PFSK-1 (cell line): ENCODE measurements around the gene CPHXL.

Experiments
- FOXP2 ChIP-seq: optimal IDR thresholded peaks from 2 replicates; pipeline ENCODE3; 2011; ENCODE audit warnings: borderline replicate concordance, control low read depth, inconsistent platforms; ENCODE audit not compliant: insufficient read depth; ENCODE audit errors: extremely low read length, extremely low read depth
- POLR2AphosphoS5 ChIP-seq: IDR thresholded peaks from 2 replicates; pipeline ENCODE4 v1.6.1; 2012; ENCODE audit warnings: low read depth, mild to moderate bottlenecking, control low read depth, low read length, moderate library complexity
- SIN3A ChIP-seq: IDR thresholded peaks from 2 replicates; pipeline ENCODE4 v1.6.1; 2012; ENCODE audit warnings: mild to moderate bottlenecking, low read length, moderate library complexity, borderline replicate concordance; ENCODE audit not compliant: insufficient read depth
- TAF1 ChIP-seq: IDR thresholded peaks from 2 replicates; pipeline ENCODE4 v1.6.1; 2012; ENCODE audit warnings: low read length, control low read depth, borderline replicate concordance; ENCODE audit not compliant: insufficient read depth
- TF ChIP-seq, protein P1 (sequence below), 2 experiments: IDR thresholded peaks; 2 replicates each; pipeline versions ENCODE4 v1.6.1 to v1.8.0; 2011 to 2012; ENCODE audit warnings: low read depth in 2 of 2, low read length in 2 of 2, control low read depth in 1 of 2, inconsistent platforms in 1 of 2, mild to moderate bottlenecking in 1 of 2, moderate library complexity in 1 of 2; ENCODE audit not compliant: insufficient read depth in 1 of 2

The CPHXL gene

DNA sequence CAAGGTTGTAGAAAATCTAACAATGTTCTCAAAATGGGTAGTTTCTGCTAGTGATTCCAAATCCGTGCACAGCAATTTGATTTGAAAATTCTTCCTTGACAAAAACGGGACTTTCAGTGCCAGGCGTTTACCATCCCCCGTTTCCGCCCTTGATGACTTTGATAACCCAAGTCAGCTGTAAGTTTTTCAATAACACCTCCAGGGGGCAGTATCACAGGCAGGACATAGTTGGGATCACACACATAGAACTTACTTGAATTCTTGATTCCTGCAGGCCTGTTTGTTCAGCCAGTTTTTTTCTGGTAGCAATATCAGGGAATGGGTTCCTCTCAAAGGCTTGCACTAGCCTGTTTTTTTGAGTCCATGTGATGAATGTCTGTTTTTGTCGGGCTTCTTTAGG is 30.6 kb downstream of the CPHXL start:
- no peak for TF ChIP-seq FOXP2
- TF ChIP-seq, protein P1, sequence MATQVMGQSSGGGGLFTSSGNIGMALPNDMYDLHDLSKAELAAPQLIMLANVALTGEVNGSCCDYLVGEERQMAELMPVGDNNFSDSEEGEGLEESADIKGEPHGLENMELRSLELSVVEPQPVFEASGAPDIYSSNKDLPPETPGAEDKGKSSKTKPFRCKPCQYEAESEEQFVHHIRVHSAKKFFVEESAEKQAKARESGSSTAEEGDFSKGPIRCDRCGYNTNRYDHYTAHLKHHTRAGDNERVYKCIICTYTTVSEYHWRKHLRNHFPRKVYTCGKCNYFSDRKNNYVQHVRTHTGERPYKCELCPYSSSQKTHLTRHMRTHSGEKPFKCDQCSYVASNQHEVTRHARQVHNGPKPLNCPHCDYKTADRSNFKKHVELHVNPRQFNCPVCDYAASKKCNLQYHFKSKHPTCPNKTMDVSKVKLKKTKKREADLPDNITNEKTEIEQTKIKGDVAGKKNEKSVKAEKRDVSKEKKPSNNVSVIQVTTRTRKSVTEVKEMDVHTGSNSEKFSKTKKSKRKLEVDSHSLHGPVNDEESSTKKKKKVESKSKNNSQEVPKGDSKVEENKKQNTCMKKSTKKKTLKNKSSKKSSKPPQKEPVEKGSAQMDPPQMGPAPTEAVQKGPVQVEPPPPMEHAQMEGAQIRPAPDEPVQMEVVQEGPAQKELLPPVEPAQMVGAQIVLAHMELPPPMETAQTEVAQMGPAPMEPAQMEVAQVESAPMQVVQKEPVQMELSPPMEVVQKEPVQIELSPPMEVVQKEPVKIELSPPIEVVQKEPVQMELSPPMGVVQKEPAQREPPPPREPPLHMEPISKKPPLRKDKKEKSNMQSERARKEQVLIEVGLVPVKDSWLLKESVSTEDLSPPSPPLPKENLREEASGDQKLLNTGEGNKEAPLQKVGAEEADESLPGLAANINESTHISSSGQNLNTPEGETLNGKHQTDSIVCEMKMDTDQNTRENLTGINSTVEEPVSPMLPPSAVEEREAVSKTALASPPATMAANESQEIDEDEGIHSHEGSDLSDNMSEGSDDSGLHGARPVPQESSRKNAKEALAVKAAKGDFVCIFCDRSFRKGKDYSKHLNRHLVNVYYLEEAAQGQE (IDR thresholded peaks at IDR 0.05; ENCODE audit: insufficient read depth in 1 of 2, low read depth in 2 of 2, low read length in 2 of 2) = no peak
- TF ChIP-seq POLR2AphosphoS5 = no peak
- TF ChIP-seq SIN3A = no peak

DNA sequence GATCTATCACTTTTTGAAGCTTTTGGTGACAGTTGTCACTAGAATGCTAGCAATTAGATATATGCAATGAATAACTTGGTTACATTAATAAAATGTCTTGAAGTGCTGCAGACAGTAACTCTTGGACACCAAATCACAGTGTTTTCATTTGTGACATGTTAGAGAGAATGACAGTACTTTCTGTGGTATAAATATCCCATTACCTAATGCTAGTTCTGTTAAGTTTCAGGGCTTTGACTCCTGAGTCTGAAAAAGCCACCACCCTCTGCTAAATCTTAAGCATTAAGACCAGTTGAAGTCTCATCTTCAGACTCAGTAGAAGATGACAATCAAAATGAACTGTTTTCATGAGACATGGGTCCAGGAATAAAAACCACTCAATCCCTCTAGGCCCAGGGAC is 38.9 kb downstream of the CPHXL start:
- TF ChIP-seq, protein P1 (IDR thresholded peaks at IDR 0.05; ENCODE audit: insufficient read depth in 1 of 2, low read depth in 2 of 2, low read length in 2 of 2) = no peak
- no peak for TF ChIP-seq SIN3A
- TF ChIP-seq FOXP2 = no peak

DNA sequence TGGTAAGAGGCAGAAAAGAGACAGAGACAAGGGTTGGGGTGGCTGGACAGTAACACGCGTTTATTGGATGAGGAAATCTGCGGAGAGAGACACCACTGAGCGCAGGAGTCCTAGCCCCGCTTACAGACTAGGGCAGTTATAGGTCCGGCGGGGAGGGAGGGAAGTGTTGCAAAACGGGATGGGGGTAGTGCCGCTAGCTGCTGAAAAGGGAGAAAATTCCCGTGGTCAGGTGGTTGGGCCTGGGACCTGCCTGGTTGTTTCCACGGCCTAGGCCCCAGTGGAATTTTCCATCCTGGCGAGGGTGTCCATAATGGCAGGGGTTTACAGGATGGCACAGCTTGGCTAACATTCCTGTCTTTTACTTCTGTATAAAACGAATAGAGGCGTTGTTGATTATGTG is 44.0 kb downstream of the CPHXL start:
- TF ChIP-seq TAF1 (no peak), POLR2AphosphoS5 (no peak), SIN3A (no peak), FOXP2 (no peak)
- TF ChIP-seq, protein P1 (IDR thresholded peaks at IDR 0.05; ENCODE audit: insufficient read depth in 1 of 2, low read depth in 2 of 2, low read length in 2 of 2) = no peak

DNA sequence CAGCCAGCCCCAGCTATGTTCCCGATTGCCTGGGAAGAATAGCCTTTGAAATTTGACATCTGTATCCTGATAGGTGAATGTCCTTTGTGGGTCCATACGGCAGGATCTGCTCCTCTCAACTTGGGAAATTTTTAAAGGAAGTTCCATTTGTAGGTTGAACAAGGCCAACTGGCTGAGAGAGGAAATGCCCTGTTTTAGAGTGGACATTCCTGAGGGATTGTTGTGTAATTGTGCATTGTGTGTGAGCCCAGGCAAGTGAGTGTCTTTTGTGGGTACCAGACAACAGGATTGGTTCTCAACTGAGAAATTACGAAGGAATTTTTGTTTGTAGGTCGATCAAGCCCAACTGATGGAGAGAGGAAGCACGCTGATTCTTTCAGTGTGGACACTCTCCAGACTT is 46.9 kb downstream of the CPHXL start:
- TF ChIP-seq FOXP2 = no peak
- TF ChIP-seq POLR2AphosphoS5 = no peak
- no peak for TF ChIP-seq SIN3A
- TF ChIP-seq, protein P1 (IDR thresholded peaks at IDR 0.05; ENCODE audit: insufficient read depth in 1 of 2, low read depth in 2 of 2, low read length in 2 of 2) = no peak
- no peak for TF ChIP-seq TAF1

DNA sequence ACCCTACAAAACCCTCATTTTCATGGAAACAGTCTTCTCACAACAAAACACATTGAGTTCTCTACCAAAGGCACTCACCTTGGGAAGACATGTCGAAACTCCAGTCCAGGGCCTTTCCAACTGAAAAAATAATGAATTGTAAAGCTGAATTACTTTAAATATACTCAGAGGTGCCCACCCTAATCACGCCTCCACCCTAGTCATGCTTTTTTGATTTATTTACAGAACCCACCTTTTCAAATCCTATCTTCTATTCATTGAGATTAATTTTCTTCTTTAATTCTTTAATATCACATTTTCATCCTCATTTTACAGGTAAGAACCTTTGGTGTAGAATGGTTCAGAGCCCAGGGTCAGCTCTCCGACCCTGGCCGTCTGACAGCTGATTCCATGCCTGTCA is 49.4 kb downstream of the CPHXL start, which contains the start of gene CPHXL2:
Gene CPHXL2, minus strand, starts transcription at position 101 of the 400 bp plus-strand sequence. Its CDS starts 10 bp downstream, at position 91.
- TF ChIP-seq POLR2AphosphoS5 (no peak), FOXP2 (no peak), SIN3A (no peak), TAF1 (no peak)
- TF ChIP-seq, protein P1 (IDR thresholded peaks at IDR 0.05; ENCODE audit: insufficient read depth in 1 of 2, low read depth in 2 of 2, low read length in 2 of 2) = no peak
